A549 (cell line): ENCODE results near the gene CNTNAP5. TPM values are rescaled to one million over a fixed set of nuclear protein-coding genes. Genes with fewer than 3 reads are reported as not detected.

ENCODE experiments used
- ATAC-seq, 2 experiments: fragments of 200-7000 bp in 1 of 2; fragments of >200 bp in 1 of 2; cut with Nextera tagmentation in 1 of 2; cut with Tn5 transposase in 1 of 2; 3 replicates each; pipeline versions ENCODE4 v1.8.0 to v1.9.1; 2018 to 2020; ENCODE audit warnings: mild to moderate bottlenecking in 1 of 2, moderate library complexity in 1 of 2
- CTCF ChIA-PET: fragments of 300-600 bp; sonication (Branson Sonifier 250); formaldehyde crosslinking; extraction: SDS; loops from one replicate; lab custom pipeline; 2021; ENCODE audit warnings: antibody characterized with exemption, inconsistent platforms; lab: Yijun Ruan, JAX
- POLR2A ChIA-PET: fragments of 350-600 bp; formaldehyde crosslinking; extraction: SDS; loops from one replicate; lab custom pipeline; 2021; ENCODE audit warnings: antibody characterized with exemption, inconsistent platforms; lab: Yijun Ruan, JAX
- DNase-seq, 2 experiments: peaks; one replicate each; pipeline versions ENCODE4 v3.0.0 to v3.0.0-alpha.2; 2011 to 2016; ENCODE audit warnings: low read depth in 1 of 2, low spot score in 1 of 2
- FAIRE-seq: peaks from 2 replicates; lab custom pipeline; 2011; peaks lifted over from hg19 to GRCh38; lab: Jason Lieb, UNC
- H3K27ac ChIP-seq, 2 experiments: fragments of >200 bp; sonication (Bioruptor Twin); formaldehyde crosslinking; 3 replicates each; pipeline ENCODE4 v1.5.1; 2016 to 2017
- H3K4me1 ChIP-seq: fragments of >200 bp; sonication (Bioruptor Twin); formaldehyde crosslinking; 3 replicates; pipeline ENCODE4 v1.6.1; 2016
- H3K4me2 ChIP-seq: fragments of >200 bp; sonication (Bioruptor Twin); formaldehyde crosslinking; 3 replicates; pipeline ENCODE4 v1.6.1; 2016
- H3K4me3 ChIP-seq: fragments of >200 bp; sonication (Bioruptor Twin); formaldehyde crosslinking; 3 replicates; pipeline ENCODE4 v1.5.1; 2016
- H3K9me3 ChIP-seq: fragments of >200 bp; sonication (Bioruptor Twin); formaldehyde crosslinking; 3 replicates; pipeline ENCODE4 v1.6.1; 2016
- BHLHE40 ChIP-seq: IDR thresholded peaks from 2 replicates; pipeline ENCODE4 v1.6.1; 2012; ENCODE audit warnings: low read depth, low read length, inconsistent platforms
- CBX2 ChIP-seq: fragments of 200-600 bp; sonication (generic); IDR thresholded peaks from 2 replicates; pipeline ENCODE4 v1.6.1; 2016; ENCODE audit warnings: low read depth, mild to moderate bottlenecking, borderline replicate concordance
- CBX8 ChIP-seq: fragments of 200-600 bp; sonication (generic); IDR thresholded peaks from 2 replicates; pipeline ENCODE4 v1.6.1; 2016
- CHD2 ChIP-seq: fragments of 150-350 bp; IDR thresholded peaks from 2 replicates; pipeline ENCODE4 v1.6.1; 2014; ENCODE audit warnings: low read length; ENCODE audit not compliant: partially characterized antibody
- CHD4 ChIP-seq: fragments of 200-600 bp; sonication (generic); IDR thresholded peaks from 2 replicates; pipeline ENCODE4 v1.6.1; 2016; ENCODE audit warnings: antibody characterized with exemption, mild to moderate bottlenecking, borderline replicate concordance
- CTCF ChIP-seq: fragments of >200 bp; sonication (Bioruptor Twin); formaldehyde crosslinking; IDR thresholded peaks from 3 replicates; pipeline ENCODE4 v1.5.1; 2016
- E2F6 ChIP-seq: IDR thresholded peaks from 2 replicates; pipeline ENCODE4 v1.6.1; 2012; ENCODE audit warnings: low read depth, borderline replicate concordance
- EHF ChIP-seq: fragments of 250-450 bp; sonication (Bioruptor Pico); IDR thresholded peaks from 2 replicates; pipeline ENCODE4 v1.5.0; 2020; ENCODE audit warnings: mild to moderate bottlenecking
- EP300 ChIP-seq, 2 experiments: fragments of >200 bp; sonication (Bioruptor Twin); formaldehyde crosslinking; IDR thresholded peaks; 2 replicates in 1 of 2; 3 replicates in 1 of 2; pipeline ENCODE4 v1.6.1; 2016 to 2017
- ESRRA ChIP-seq: fragments of 150-350 bp; IDR thresholded peaks from 2 replicates; pipeline ENCODE4 v1.6.1; 2014; ENCODE audit warnings: mild to moderate bottlenecking, low read length, borderline replicate concordance
- FOSB ChIP-seq: fragments of 250-450 bp; sonication (Bioruptor Pico); IDR thresholded peaks from 2 replicates; pipeline ENCODE4 v1.5.0; 2020; ENCODE audit warnings: mild to moderate bottlenecking, moderate library complexity
- HDAC2 ChIP-seq: fragments of 200-600 bp; sonication (generic); IDR thresholded peaks from 2 replicates; pipeline ENCODE4 v1.6.1; 2016
- HEYL ChIP-seq: fragments of 250-450 bp; sonication (Bioruptor Pico); IDR thresholded peaks from 2 replicates; pipeline ENCODE4 v1.8.0; 2021; ENCODE audit warnings: mild to moderate bottlenecking, moderate library complexity
- HOXA7 ChIP-seq: fragments of 250-450 bp; sonication (Bioruptor Pico); IDR thresholded peaks from 2 replicates; pipeline ENCODE4 v1.5.0; 2020; ENCODE audit warnings: mild to moderate bottlenecking, moderate library complexity
- HOXB5 ChIP-seq: fragments of 250-450 bp; sonication (Bioruptor Pico); IDR thresholded peaks from 2 replicates; pipeline ENCODE4 v1.5.0; 2020; ENCODE audit warnings: mild to moderate bottlenecking, moderate library complexity
- MAFK ChIP-seq: fragments of 450-650 bp; IDR thresholded peaks from 2 replicates; pipeline ENCODE4 v1.6.1; 2014; ENCODE audit not compliant: partially characterized antibody
- MYC ChIP-seq: IDR thresholded peaks from 2 replicates; pipeline ENCODE4 v1.6.1; 2012; ENCODE audit warnings: mild to moderate bottlenecking, inconsistent platforms, low read length, improper control_type of control experiment, borderline replicate concordance
- NFE2L2 ChIP-seq: fragments of 150-350 bp; conservative IDR thresholded peaks from 2 replicates; pipeline ENCODE4 v1.6.1; 2014; ENCODE audit warnings: low read length
- POLR2A ChIP-seq: IDR thresholded peaks from 2 replicates; pipeline ENCODE4 v1.6.1; 2012; ENCODE audit warnings: mild to moderate bottlenecking, low read length
- POLR2AphosphoS2 ChIP-seq: conservative IDR thresholded peaks from 2 replicates; pipeline ENCODE4 v1.6.1; 2012; ENCODE audit warnings: low read length, improper control_type of control experiment, inconsistent platforms
- USF2 ChIP-seq: fragments of 450-650 bp; IDR thresholded peaks from 2 replicates; pipeline ENCODE4 v1.6.1; 2014; ENCODE audit warnings: antibody characterized with exemption
- ZC3H11A ChIP-seq: fragments of 450-650 bp; IDR thresholded peaks from 2 replicates; pipeline ENCODE4 v1.6.1; 2014; ENCODE audit warnings: antibody characterized with exemption, mild to moderate bottlenecking
- WGBS: methylation state at CpG from one replicate; pipeline ENCODE4 v1.1.6; 2017; ENCODE audit errors: missing lambda C conversion rate; 5-methylcytosine and 5-hydroxymethylcytosine counted together
- polyA plus RNA-seq, 4 experiments: library from polyadenylated mRNA; depleted of rRNA in 3 of 4; stranded (reverse); fragments of >200 nt; fragmentation: RNase III in 1 of 4; extraction: RNeasy Plus Mini Kit Qiagen cat#74134 plus additional on column Dnase treatment in 1 of 4; gene quantifications; 2 replicates in 3 of 4; 3 replicates in 1 of 4; pipeline ENCODE4 v1.2.3, GENCODE V29; 2011 to 2017
- TF ChIP-seq, protein P1 (sequence below): fragments of >200 bp; sonication (Bioruptor Twin); formaldehyde crosslinking; IDR thresholded peaks from 3 replicates; pipeline ENCODE4 v1.6.1; 2016

The CNTNAP5 gene
- polyA plus RNA-seq, 2 of the 4 experiments (the other 2 are of a cell fraction): not detected

- ChIA-PET POLR2A (no interaction called here), CTCF (no interaction called here)
- ATAC-seq (no peak), FAIRE-seq (no peak), DNase-seq (no peak)
- no peaks in the 10 kb centered on the region for H3K4me1 ChIP-seq
- TF ChIP-seq CHD2: no peak
- no peak for TF ChIP-seq HEYL
- no peak for TF ChIP-seq CBX8
- no peak for TF ChIP-seq ZC3H11A
- no peak for TF ChIP-seq FOSB (CRISPR knock-in tag)
- TF ChIP-seq NFE2L2: no peak
- TF ChIP-seq BHLHE40: no peak
- TF ChIP-seq CBX2: no peak
- TF ChIP-seq MAFK: no peak
- no peak overlapping the region for H3K4me2 ChIP-seq
- no peak overlapping the region for H3K27ac ChIP-seq
- 0% methylated on average over 2 of the region's 2 CpGs for WGBS
- H3K4me3 ChIP-seq: no peak overlapping the region
- H3K9me3 ChIP-seq: no peaks in the 10 kb centered on the region
Observed at GRCh38 chr2:124323321-124323720, 298.2 kb downstream of the CNTNAP5 start.

DNA sequence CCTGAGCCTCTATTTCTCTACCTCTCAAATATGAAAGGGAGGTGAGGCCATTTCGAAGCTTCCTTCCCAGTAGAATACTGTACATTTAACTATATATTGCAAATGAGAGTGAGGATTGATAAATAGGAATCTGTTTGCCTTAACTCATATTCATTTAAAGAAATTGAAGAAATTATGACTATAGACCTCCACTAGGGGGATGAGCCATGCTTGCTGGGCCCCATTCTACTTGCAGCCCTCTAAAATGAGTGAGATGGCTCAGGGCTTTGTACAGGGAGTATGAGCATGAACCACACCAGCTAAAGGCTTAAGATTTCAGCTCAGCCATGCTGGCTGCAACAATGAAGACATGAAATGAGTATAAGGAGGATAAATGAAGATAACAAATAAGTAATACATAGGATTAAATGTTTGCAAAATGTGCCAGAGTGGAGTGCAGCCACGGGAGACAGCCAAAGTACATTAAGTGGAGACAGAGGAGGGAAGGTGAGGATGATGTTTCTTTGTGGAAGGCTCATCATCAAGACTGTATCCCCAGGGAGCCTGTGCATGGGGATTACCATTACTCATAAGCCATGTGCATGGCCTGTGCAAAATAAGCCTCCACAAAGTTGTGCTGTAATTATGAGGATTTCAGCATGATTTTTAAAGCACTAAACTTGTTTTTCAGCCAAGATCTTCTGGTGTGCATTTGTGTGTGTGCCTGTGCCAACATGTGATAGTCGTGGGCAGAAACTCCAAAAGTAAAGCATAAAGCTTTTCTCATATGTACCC lies 300.8 kb downstream of the CNTNAP5 start:
- Histone ChIP-seq H3K9me3 (no peaks in the 10 kb centered on the region), H3K4me3 (no peak overlapping the region), H3K27ac (no peak overlapping the region), H3K4me1 (no peaks in the 10 kb centered on the region), H3K4me2 (no peak overlapping the region)
- TF ChIP-seq, protein P1, sequence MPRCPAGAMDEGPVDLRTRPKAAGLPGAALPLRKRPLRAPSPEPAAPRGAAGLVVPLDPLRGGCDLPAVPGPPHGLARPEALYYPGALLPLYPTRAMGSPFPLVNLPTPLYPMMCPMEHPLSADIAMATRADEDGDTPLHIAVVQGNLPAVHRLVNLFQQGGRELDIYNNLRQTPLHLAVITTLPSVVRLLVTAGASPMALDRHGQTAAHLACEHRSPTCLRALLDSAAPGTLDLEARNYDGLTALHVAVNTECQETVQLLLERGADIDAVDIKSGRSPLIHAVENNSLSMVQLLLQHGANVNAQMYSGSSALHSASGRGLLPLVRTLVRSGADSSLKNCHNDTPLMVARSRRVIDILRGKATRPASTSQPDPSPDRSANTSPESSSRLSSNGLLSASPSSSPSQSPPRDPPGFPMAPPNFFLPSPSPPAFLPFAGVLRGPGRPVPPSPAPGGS: no peak
- TF ChIP-seq EHF (CRISPR knock-in tag) (no peak), HOXB5 (CRISPR knock-in tag) (no peak), HEYL (no peak), MYC (no peak), USF2 (no peak), CHD4 (no peak), POLR2AphosphoS2 (no peak), NFE2L2 (no peak), EP300 (IDR thresholded peaks at IDR 0.05) (no peak), BHLHE40 (no peak), HOXA7 (no peak), CTCF (no peak), E2F6 (no peak), POLR2A (no peak), MAFK (no peak), ESRRA (no peak), CHD2 (no peak), HDAC2 (no peak)
- CTCF ChIA-PET: no interaction called here
- WGBS: 1% methylated on average over 3 of the region's 3 CpGs
- DNase-seq: peak in 1 of 2 experiments; percentile 6
- no peak for FAIRE-seq
- POLR2A ChIA-PET: no interaction called here
- ATAC-seq: no peak
